Measurements from ENCODE around the gene COL20A1. TPM values are rescaled to one million over a fixed set of nuclear protein-coding genes. Genes with fewer than 3 reads are reported as not detected.

The COL20A1 gene
- total RNA-seq, 1 experiment from 2014 or later, result 2.3 TPM

- Histone ChIP-seq H3K9me3 (ENCODE audit: control insufficient read depth, low read depth, low read length) (no peaks in the 10 kb centered on the region), H3K9ac (ENCODE audit: extremely low read depth, insufficient read length, low read length) (no peak overlapping the region), H4K5ac (ENCODE audit: insufficient read length, low read depth, low read length) (peak overlapping the region; percentile 9), H2BK12ac (ENCODE audit: insufficient read length, low read depth, low read length) (no peak overlapping the region), H2BK20ac (ENCODE audit: low read depth, low read length, poor library complexity, severe bottlenecking) (no peak overlapping the region), H3K4me1 (ENCODE audit: insufficient read depth, low read length) (no peaks in the 10 kb centered on the region), H3K79me1 (ENCODE audit: insufficient read depth, low read depth, low read length, poor library complexity, severe bottlenecking) (no peaks in the 10 kb centered on the region), H2BK5ac (ENCODE audit: insufficient read length, low read length) (no peak overlapping the region), H3K27ac (ENCODE audit: insufficient read length, low read depth, low read length) (no peak overlapping the region), H2BK15ac (ENCODE audit: low read depth, low read length) (no peak overlapping the region), H3K79me2 (ENCODE audit: insufficient read depth, low read length) (no peaks in the 10 kb centered on the region; the same call in 1 of the 2 replicates), H4K20me1 (ENCODE audit: control insufficient read depth, insufficient read depth, insufficient read length) (no peaks in the 10 kb centered on the region), H2AFZ (ENCODE audit: low read length) (no peak overlapping the region), H2AK5ac (ENCODE audit: insufficient read length, low read length) (no peak overlapping the region), H3K23me2 (ENCODE audit: insufficient read length, low read depth, low read length, poor library complexity, severe bottlenecking) (no peaks in the 10 kb centered on the region), H3K4me2 (ENCODE audit: insufficient read depth, insufficient read length, low read length) (no peak overlapping the region), H3T11ph (ENCODE audit: low read length) (no peak overlapping the region), H3K23ac (ENCODE audit: insufficient read length, low read depth, low read length) (no peak overlapping the region), H4K8ac (replicated peaks; ENCODE audit: insufficient read length, low read depth, low read length) (no peak overlapping the region), H3K18ac (ENCODE audit: insufficient read length, low read depth, low read length) (no peak overlapping the region), H4K91ac (ENCODE audit: insufficient read length, low read depth, low read length) (no peak overlapping the region), H3K4ac (ENCODE audit: low read depth, low read length) (no peak overlapping the region), H3K27me3 (ENCODE audit: insufficient read depth, low read length) (no peaks in the 10 kb centered on the region), H3K56ac (ENCODE audit: insufficient read length, low read depth, low read length) (no peak overlapping the region), H3K14ac (ENCODE audit: insufficient read depth, low read length) (no peak overlapping the region), H2BK120ac (ENCODE audit: low read depth, low read length, poor library complexity, severe bottlenecking) (no peak overlapping the region)
- TF ChIP-seq CTCF (conservative IDR thresholded peaks at IDR 0.05), result no peak
- H3K9me3 Mint-ChIP-seq, result peaks cover 6 to 19% of the 10 kb centered on the region in 2 experiments
- H3K4me3 Mint-ChIP-seq, result no peak overlapping the region
- no CpG with 5 or more reads among the region's 9 CpGs for WGBS (ENCODE audit: extremely low coverage, insufficient read length, low lambda C conversion rate)
- peaks cover 46% of the 10 kb centered on the region for H3K27me3 Mint-ChIP-seq (ENCODE audit: low read depth)
- H3K4me1 Mint-ChIP-seq, result peaks cover 0 to 6% of the 10 kb centered on the region in 2 experiments; a peak in 3 of 4 replicates
- DNase-seq, result no peak
- peaks cover 0 to 9% (median 8%) of the 10 kb centered on the region in 3 experiments; a peak in 5 of 7 replicates for H3K36me3 Mint-ChIP-seq (ENCODE audit: insufficient read depth in 1 of 3, low read depth in 3 of 3)
- no peak overlapping the region; a peak in 1 of 7 replicates for H3K27ac Mint-ChIP-seq
Measured at GRCh38 chr20:63335711-63336110, 42.7 kb downstream of the COL20A1 start.

Measured in H9 (cell line).